Measurements from ENCODE around the gene PDE4C. TPM values are rescaled to one million over a fixed set of nuclear protein-coding genes. Genes with fewer than 3 reads are reported as not detected.

PDE4C gene
- total RNA-seq, 1 donor: not detected

- TF ChIP-seq CTCF (IDR thresholded peaks at IDR 0.05; ENCODE audit: insufficient read depth, low read length): no peak
- no peak for DNase-seq (ENCODE audit: low read depth)
- peak overlapping the region; percentile 73 for H3K4me3 ChIP-seq (ENCODE audit: low read depth, low read length)
Measured at GRCh38 chr19:18204394-18205199, 21.6 kb downstream of the PDE4C start.

- TF ChIP-seq CTCF (IDR thresholded peaks at IDR 0.05; ENCODE audit: insufficient read depth, low read length): no peak
- DNase-seq (ENCODE audit: low read depth): peak; percentile 100
- H3K4me3 ChIP-seq (ENCODE audit: low read depth, low read length): peak within 1 kb of the TSS; percentile 97
Measured at GRCh38 chr19:18203863-18204393, 22.3 kb downstream of the PDE4C start, which contains the start of gene RAB3A. Gene RAB3A, minus strand, starts transcription at chr19:18204042. Its CDS starts 1,302 bp downstream, at chr19:18202740.

DNA sequence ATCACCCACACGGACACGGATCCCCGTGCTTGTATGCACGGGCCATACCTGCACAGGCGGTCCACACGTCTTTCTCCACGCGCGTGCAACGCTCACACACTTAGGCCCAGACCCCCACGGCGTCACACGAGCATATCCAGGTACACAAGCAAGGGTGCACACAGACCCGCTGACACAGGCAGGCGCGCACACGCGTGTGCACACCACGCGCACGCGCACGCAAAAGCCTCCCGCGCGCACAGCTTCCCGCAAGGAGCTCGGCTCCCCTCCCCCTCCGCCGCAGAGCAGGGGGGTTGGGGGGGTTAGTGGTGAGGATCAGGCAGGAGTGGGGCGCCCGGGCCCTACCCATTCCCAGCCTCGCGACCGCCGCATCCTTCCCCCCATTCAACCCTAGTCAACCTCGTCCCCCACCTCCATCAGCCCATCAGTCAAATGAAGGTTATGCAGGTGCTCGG is 22.8 kb downstream of the PDE4C start:
- no peak for TF ChIP-seq CTCF (IDR thresholded peaks at IDR 0.05; ENCODE audit: insufficient read depth, low read length)
- no peak for DNase-seq (ENCODE audit: low read depth)
- H3K4me3 ChIP-seq (ENCODE audit: low read depth, low read length): peak overlapping the region; percentile 97

- H3K4me3 ChIP-seq (ENCODE audit: low read depth, low read length): peak overlapping the region; percentile 97
- no peak for DNase-seq (ENCODE audit: low read depth)
- TF ChIP-seq CTCF (IDR thresholded peaks at IDR 0.05; ENCODE audit: insufficient read depth, low read length): peak; percentile 44
Measured at GRCh38 chr19:18202778-18203407, 23.3 kb downstream of the PDE4C start.

DNA sequence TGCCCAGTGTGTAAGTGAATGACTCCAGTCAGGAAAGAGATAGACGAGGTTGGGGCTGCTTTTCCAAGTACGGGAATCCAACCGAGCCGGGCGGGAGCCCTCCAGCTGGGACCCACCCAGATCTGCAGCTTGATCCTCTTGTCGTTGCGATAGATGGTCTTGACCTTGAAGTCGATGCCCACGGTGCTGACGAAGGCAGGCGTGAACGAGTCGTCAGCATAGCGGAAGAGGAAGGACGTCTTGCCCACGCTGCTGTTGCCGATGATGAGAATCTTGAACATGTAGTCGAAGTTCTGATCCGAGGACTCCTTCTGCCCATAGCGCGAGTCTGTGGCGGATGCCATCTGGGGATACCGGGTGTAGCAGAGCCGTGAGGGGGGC is 23.9 kb downstream of the PDE4C start:
- peak overlapping the region; percentile 97 for H3K4me3 ChIP-seq (ENCODE audit: low read depth, low read length)
- no peak for TF ChIP-seq CTCF (IDR thresholded peaks at IDR 0.05; ENCODE audit: insufficient read depth, low read length)
- DNase-seq (ENCODE audit: low read depth): no peak

- no peak for DNase-seq (ENCODE audit: low read depth)
- TF ChIP-seq CTCF (IDR thresholded peaks at IDR 0.05; ENCODE audit: insufficient read depth, low read length): no peak
Measured at GRCh38 chr19:18198374-18198773, 27.9 kb downstream of the PDE4C start.

More at GRCh38 chr19:18198374-18198773, 27.9 kb downstream of the PDE4C start:
- no peak overlapping the region for H3K4me3 ChIP-seq (ENCODE audit: low read depth, low read length)

Data from fibroblast of the aortic adventitia (primary cell).